Activated CD4-positive, alpha-beta T cell treated with anti-CD3 and anti-CD28 coated beads, Interleukin-2, amount 10 ng/mL, durations not matched to agents 7 days and 5 days (primary cell): ENCODE data around the gene KRTAP10-11. TPM values are rescaled to one million over a fixed set of nuclear protein-coding genes. Genes with fewer than 3 reads are reported as not detected.
"Not testable (repeated sequence)": the region's sequence is repeated elsewhere in the genome, so short reads cannot be mapped to it uniquely, and the experiment has no call there.

Source experiments
- CTCF ChIA-PET: fragments of 350-600 bp; sonication (Branson Sonifier 250); formaldehyde crosslinking; loops from one replicate; lab custom pipeline; 2021; ENCODE audit warnings: antibody characterized with exemption; lab: Charles Lee
- POLR2A ChIA-PET: fragments of 350-600 bp; sonication (Branson Sonifier 250); formaldehyde crosslinking; loops from one replicate; lab custom pipeline; 2021; ENCODE audit warnings: antibody characterized with exemption; lab: Charles Lee
- DNase-seq: peaks from one replicate; pipeline ENCODE4 v3.0.0-alpha.2; 2020
- H3K27ac Mint-ChIP-seq: one replicate; pipeline ENCODE4 v1.8.0; 2021; ENCODE audit warnings: mild to moderate bottlenecking, moderate library complexity, mixed read lengths
- H3K27me3 Mint-ChIP-seq: one replicate; pipeline ENCODE4 v1.8.0; 2021; ENCODE audit warnings: mixed read lengths
- H3K36me3 Mint-ChIP-seq: one replicate; pipeline ENCODE4 v1.8.0; 2021; ENCODE audit warnings: low read depth, mixed read lengths
- H3K4me1 Mint-ChIP-seq: one replicate; pipeline ENCODE4 v1.8.0; 2021; ENCODE audit warnings: mixed read lengths
- H3K4me3 Mint-ChIP-seq: one replicate; pipeline ENCODE4 v1.8.0; 2021; ENCODE audit warnings: mild to moderate bottlenecking, moderate library complexity, mixed read lengths
- H3K9me3 Mint-ChIP-seq: one replicate; pipeline ENCODE4 v1.8.0; 2021; ENCODE audit warnings: mixed read lengths
- total RNA-seq, 2 experiments: library from RNA; stranded (reverse); gene quantifications; one replicate each; pipeline ENCODE4 v1.2.3, GENCODE V29; 2021

The KRTAP10-11 gene
- total RNA-seq, 2 experiments from 2014 or later: not detected

DNA sequence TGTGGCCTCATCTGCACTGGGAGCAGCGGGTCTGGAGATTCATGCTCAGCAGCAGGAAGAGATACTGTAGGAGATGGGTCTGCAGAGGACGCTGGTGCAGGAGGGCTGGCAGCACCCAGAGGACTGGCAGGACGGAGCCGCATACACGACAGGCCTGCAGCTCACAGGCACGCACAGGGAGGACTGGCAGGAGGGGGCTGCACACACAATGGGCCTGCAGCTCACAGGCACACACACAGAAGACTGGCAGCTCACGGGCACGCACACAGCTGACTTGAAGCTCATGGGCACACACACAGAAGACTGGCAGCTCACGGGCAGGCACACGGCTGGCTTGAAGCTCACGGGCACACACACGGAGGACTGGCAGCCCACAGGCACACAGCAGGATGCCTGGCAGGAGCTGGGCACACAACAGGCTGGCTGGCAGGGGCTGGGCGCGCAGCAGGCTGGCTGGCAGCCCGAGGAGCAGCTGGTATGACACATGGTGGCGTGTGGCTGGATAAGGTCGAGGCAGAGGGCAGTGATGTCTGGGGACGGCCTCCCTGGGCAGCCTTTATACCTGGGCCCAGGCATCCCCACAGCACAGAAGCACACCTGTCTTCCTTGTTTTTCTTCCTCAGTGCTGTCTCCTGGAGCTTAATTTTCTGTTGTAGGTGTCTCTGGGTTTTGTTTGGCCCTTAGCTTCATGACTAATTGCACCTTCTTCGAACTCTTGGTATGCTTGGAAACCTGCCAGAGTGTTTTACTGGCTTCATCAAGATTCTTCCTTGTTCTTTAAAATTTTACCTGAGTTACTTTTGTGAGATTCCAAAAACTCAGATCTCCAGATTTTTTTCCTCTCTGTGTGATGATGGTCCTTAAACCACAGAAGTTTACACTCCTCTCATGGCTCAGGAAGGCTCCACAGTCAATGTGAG lies 20.4 kb downstream of the KRTAP10-11 start, which contains the start of gene KRTAP12-2:
Gene KRTAP12-2 (minus strand): TSS at position 527 of the 920 bp plus-strand sequence. CDS start 41 bp downstream, at position 486.
- ChIA-PET CTCF (interaction anchor here (0.9 to 1.0 kb wide), 2 partner anchors 12 to 93 kb away, joined by 3 to 4 read pairs; partner anchors contain the start of genes KRTAP10-4 and KRTAP12-4), POLR2A (no interaction called here)
- peaks cover 1% of the 10 kb centered on the region for H3K36me3 Mint-ChIP-seq
- H3K4me3 Mint-ChIP-seq: no peak within 1 kb of the TSS
- H3K27ac Mint-ChIP-seq: no peak within 1 kb of the TSS
- no peak for DNase-seq
- H3K4me1 Mint-ChIP-seq: no peaks in the 10 kb centered on the region
- H3K9me3 Mint-ChIP-seq: peaks cover 27% of the 10 kb centered on the region
- H3K27me3 Mint-ChIP-seq: peaks cover 16% of the 10 kb centered on the region

DNA sequence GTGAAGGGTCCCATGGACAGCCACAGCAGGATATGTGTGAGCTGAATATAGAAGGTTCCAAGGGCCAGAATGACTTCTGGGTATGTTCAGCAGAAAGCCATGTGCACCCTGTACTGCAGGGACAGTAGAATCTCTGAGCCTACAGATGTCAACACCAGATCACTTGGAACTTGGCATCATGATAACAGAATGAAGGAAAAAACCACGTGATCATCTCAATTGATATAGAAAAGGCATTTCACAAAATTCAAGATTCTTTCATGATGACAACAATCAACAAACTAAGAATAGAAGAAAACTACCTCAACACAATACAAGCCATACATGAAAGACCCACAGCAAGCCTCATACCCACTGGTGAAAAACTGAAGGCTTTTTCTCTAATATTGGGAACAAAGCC lies 21.4 kb downstream of the KRTAP10-11 start:
- H3K27me3 Mint-ChIP-seq: peaks cover 11% of the 10 kb centered on the region
- H3K27ac Mint-ChIP-seq: no peak overlapping the region
- POLR2A ChIA-PET: no interaction called here
- H3K4me3 Mint-ChIP-seq: no peak overlapping the region
- H3K4me1 Mint-ChIP-seq: no peaks in the 10 kb centered on the region
- CTCF ChIA-PET: interaction anchor here (0.9 kb wide), 1 partner anchor 13 kb away, joined by 3 read pairs; the partner anchor contains the start of gene KRTAP12-4
- DNase-seq: no peak
- H3K36me3 Mint-ChIP-seq: peaks cover 4% of the 10 kb centered on the region
- peaks cover 27% of the 10 kb centered on the region for H3K9me3 Mint-ChIP-seq

GRCh38 chr21:44670642-44671432 lies 24.6 kb downstream of the KRTAP10-11 start:
- H3K27ac Mint-ChIP-seq: no peak overlapping the region
- no peak for DNase-seq
- H3K4me1 Mint-ChIP-seq: no peaks in the 10 kb centered on the region
- peaks cover 12% of the 10 kb centered on the region for H3K27me3 Mint-ChIP-seq
- H3K9me3 Mint-ChIP-seq: peaks cover 34% of the 10 kb centered on the region
- peaks cover 12% of the 10 kb centered on the region for H3K36me3 Mint-ChIP-seq
- H3K4me3 Mint-ChIP-seq: no peak overlapping the region
- ChIA-PET CTCF (no interaction called here), POLR2A (no interaction called here)

- H3K4me3 Mint-ChIP-seq: no peak overlapping the region
- ChIA-PET POLR2A (no interaction called here), CTCF (no interaction called here)
- H3K4me1 Mint-ChIP-seq: no peaks in the 10 kb centered on the region
- no peak overlapping the region for H3K27ac Mint-ChIP-seq
- H3K27me3 Mint-ChIP-seq: peaks cover 12% of the 10 kb centered on the region
- H3K9me3 Mint-ChIP-seq: peaks cover 34% of the 10 kb centered on the region
- peaks cover 12% of the 10 kb centered on the region for H3K36me3 Mint-ChIP-seq
- DNase-seq: no peak
These were observed 25.7 kb downstream of the KRTAP10-11 start for GRCh38 chr21:44671911-44672310.

- DNase-seq: no peak
- POLR2A ChIA-PET: no interaction called here
- CTCF ChIA-PET: interaction anchor here (0.5 kb wide), 1 partner anchor 72 kb away, joined by 3 read pairs; no protein-coding TSS in a partner anchor
- Mint-ChIP-seq H3K4me3 (no peak overlapping the region), H3K36me3 (peaks cover 6% of the 10 kb centered on the region), H3K27me3 (peaks cover 10% of the 10 kb centered on the region), H3K4me1 (no peaks in the 10 kb centered on the region), H3K9me3 (peaks cover 8% of the 10 kb centered on the region), H3K27ac (no peak overlapping the region)
These were observed 31.7 kb downstream of the KRTAP10-11 start for GRCh38 chr21:44677881-44678280.

- no peaks in the 10 kb centered on the region for H3K9me3 Mint-ChIP-seq
- no peak for DNase-seq
- H3K4me3 Mint-ChIP-seq: no peak overlapping the region
- ChIA-PET POLR2A (no interaction called here), CTCF (no interaction called here)
- H3K36me3 Mint-ChIP-seq: no peaks in the 10 kb centered on the region
- H3K27me3 Mint-ChIP-seq: peaks cover 10% of the 10 kb centered on the region
- no peak overlapping the region for H3K27ac Mint-ChIP-seq
- peaks cover 3% of the 10 kb centered on the region for H3K4me1 Mint-ChIP-seq
These were observed 34.9 kb downstream of the KRTAP10-11 start for GRCh38 chr21:44681152-44681551.

GRCh38 chr21:44681861-44682579 lies 35.8 kb downstream of the KRTAP10-11 start, which contains the start of gene KRTAP12-1:
Gene KRTAP12-1, minus strand, starts transcription at chr21:44682163. Its CDS starts 40 bp downstream, at chr21:44682123.
- Mint-ChIP-seq H3K9me3 (no peaks in the 10 kb centered on the region), H3K36me3 (no peaks in the 10 kb centered on the region), H3K27me3 (peaks cover 10% of the 10 kb centered on the region), H3K27ac (no peak within 1 kb of the TSS), H3K4me3 (no peak within 1 kb of the TSS), H3K4me1 (peaks cover 5% of the 10 kb centered on the region)
- ChIA-PET CTCF (interaction anchor here (1.1 kb wide), 1 partner anchor 13 kb away, joined by 3 read pairs; no protein-coding TSS in a partner anchor), POLR2A (no interaction called here)
- no peak for DNase-seq

- Mint-ChIP-seq H3K4me1 (peaks cover 5% of the 10 kb centered on the region), H3K9me3 (no peaks in the 10 kb centered on the region), H3K36me3 (no peaks in the 10 kb centered on the region), H3K27me3 (peaks cover 10% of the 10 kb centered on the region), H3K4me3 (no peak overlapping the region), H3K27ac (no peak overlapping the region)
- no peak for DNase-seq
- CTCF ChIA-PET: interaction anchor here (1.1 kb wide), 1 partner anchor 14 kb away, joined by 3 read pairs; no protein-coding TSS in a partner anchor
- POLR2A ChIA-PET: no interaction called here
These were observed 36.5 kb downstream of the KRTAP10-11 start for GRCh38 chr21:44682580-44683151.

DNA sequence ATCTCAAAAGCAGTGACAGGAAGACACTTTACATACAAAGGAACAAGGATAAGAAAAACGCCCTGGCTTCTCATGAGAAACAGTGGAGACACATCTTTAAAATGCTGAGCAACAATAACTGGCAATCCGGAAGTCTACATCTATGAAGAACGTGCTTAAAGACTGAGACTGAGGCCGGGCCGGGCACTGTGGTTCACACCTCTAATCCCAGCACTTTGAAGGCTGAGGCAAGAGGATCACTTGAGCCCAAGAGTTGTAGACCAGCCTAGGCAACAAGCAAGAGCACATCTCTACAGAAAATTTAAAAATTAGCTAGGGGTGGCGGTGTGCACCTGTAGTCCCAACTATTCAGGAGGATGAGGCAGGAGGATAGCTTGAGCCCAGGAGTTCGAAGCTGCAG lies 37.9 kb downstream of the KRTAP10-11 start:
- no peak for DNase-seq
- peaks cover 5% of the 10 kb centered on the region for H3K4me1 Mint-ChIP-seq
- no peak overlapping the region for H3K27ac Mint-ChIP-seq
- H3K36me3 Mint-ChIP-seq: no peaks in the 10 kb centered on the region
- POLR2A ChIA-PET: no interaction called here
- H3K4me3 Mint-ChIP-seq: no peak overlapping the region
- CTCF ChIA-PET: interaction anchor here (1.0 kb wide), 1 partner anchor 39 kb away, joined by 3 read pairs; no protein-coding TSS in a partner anchor
- no peaks in the 10 kb centered on the region for H3K9me3 Mint-ChIP-seq
- H3K27me3 Mint-ChIP-seq: peaks cover 10% of the 10 kb centered on the region

GRCh38 chr21:44684483-44684882 lies 38.3 kb downstream of the KRTAP10-11 start:
- no peak for DNase-seq
- Mint-ChIP-seq H3K27me3 (peaks cover 10% of the 10 kb centered on the region), H3K4me3 (no peak overlapping the region), H3K4me1 (peaks cover 5% of the 10 kb centered on the region), H3K36me3 (no peaks in the 10 kb centered on the region), H3K27ac (no peak overlapping the region), H3K9me3 (no peaks in the 10 kb centered on the region)
- ChIA-PET CTCF (interaction anchor here (1.0 kb wide), 1 partner anchor 39 kb away, joined by 3 read pairs; no protein-coding TSS in a partner anchor), POLR2A (no interaction called here)

DNA sequence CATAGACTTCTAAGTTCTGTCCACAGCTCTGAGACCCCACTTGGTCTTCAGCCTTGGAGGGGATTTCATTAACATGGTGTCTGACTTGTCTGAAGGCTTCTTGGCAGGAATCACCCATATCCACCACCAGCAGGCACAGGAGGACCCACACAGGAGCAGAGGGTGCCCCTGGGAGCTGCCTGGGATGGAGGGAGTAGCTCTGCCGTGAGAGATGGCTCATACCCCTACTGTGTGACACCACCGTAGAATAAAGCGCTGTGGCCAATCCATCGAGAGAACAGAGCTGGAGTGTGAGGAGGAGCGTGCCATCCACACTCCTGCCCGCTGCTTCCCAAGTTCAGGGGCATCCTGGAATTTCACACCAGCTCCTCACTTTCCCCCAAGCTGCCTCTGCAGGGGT lies 38.8 kb downstream of the KRTAP10-11 start:
- POLR2A ChIA-PET, H3K27ac Mint-ChIP-seq, DNase-seq, H3K36me3 Mint-ChIP-seq, H3K4me3 Mint-ChIP-seq, H3K4me1 Mint-ChIP-seq, H3K9me3 Mint-ChIP-seq: not testable (repeated sequence)
- CTCF ChIA-PET: interaction anchor here (1.0 kb wide), 1 partner anchor 40 kb away, joined by 3 read pairs; no protein-coding TSS in a partner anchor
- peaks cover 10% of the 10 kb centered on the region for H3K27me3 Mint-ChIP-seq
